ENCODE data around the gene ARHGAP15. TPM values are rescaled to one million over a fixed set of nuclear protein-coding genes. Genes with fewer than 3 reads are reported as not detected.

Gene ARHGAP15
- 0.08 and 0.17 TPM in 2 replicates for polyA plus RNA-seq (2013)

DNA sequence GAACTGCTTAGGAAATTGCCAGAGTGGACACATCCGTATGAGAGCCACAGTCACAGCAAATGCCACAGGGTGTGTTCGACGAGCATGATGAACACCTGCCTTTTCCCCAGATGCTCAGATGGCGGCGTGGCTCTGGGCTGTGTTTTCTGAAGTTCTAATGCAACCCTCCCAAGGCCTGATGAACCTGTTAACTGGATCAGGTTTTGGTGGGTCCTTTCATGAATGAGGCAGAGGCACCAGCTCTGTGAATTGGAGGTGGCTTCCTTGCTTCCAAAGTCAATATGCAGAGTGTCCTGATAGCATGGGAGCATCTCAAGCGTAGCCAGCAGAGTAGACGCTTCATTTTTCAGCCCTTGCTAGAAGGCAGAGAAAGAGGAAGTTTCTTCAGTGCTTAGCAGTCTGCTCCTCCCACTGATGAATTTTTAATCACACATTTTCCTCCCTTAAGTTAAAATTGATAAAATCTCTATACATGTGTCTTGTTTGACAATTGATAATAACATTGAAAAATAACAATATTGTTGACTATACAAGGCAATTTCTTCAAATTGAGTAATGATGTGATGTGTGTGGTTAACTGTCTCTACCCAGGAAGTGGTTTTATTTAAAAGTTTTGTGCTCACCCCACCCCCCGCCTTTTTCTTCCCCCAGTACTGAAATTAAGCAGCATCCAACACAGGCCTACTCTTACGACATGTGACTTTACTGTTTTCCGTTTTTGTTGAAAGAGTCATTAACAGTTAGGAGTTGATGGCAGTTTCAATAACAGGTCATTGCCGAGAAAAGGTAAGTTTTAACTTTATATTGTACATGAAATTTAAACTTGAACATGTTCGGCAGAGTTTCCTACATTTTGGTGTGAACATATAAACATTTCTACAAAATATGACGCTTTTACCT is at the start of gene ARHGAP15:
ARHGAP15 (plus strand) TSS at position 739 of the 900 bp plus-strand sequence.
- no peak within 1 kb of the TSS for H3K14ac ChIP-seq (ENCODE audit: low read length)
- H3K27ac ChIP-seq (ENCODE audit: low read depth, low read length): no peak within 1 kb of the TSS
- no peak within 1 kb of the TSS for H2AK5ac ChIP-seq (ENCODE audit: low read length)
- no peaks in the 10 kb centered on the region for H3K27me3 ChIP-seq (ENCODE audit: insufficient read depth, low read length)
- H2BK120ac ChIP-seq (ENCODE audit: insufficient read depth, low read length, poor library complexity): no peak within 1 kb of the TSS
- H3K4me1 ChIP-seq (ENCODE audit: control insufficient read depth in 1 of 2, insufficient read depth in 2 of 2, low read length in 2 of 2): no peaks in the 10 kb centered on the region
- H4K91ac ChIP-seq (ENCODE audit: low read depth, low read length): no peak within 1 kb of the TSS
- DNase-seq: no peak
- no peak within 1 kb of the TSS for H4K12ac ChIP-seq (ENCODE audit: low read depth, low read length)
- no peak within 1 kb of the TSS for H3K18ac ChIP-seq (ENCODE audit: low read length)
- H3K79me2 ChIP-seq (ENCODE audit: control insufficient read depth, insufficient read depth, low read length, poor library complexity): no peaks in the 10 kb centered on the region
- no peak within 1 kb of the TSS for H2AFZ ChIP-seq (ENCODE audit: insufficient read depth, low read length, poor library complexity)
- no peak within 1 kb of the TSS for H3K4ac ChIP-seq (ENCODE audit: low read depth, low read length)
- no peaks in the 10 kb centered on the region for H3K36me3 ChIP-seq (ENCODE audit: control insufficient read depth in 1 of 2, insufficient read depth in 2 of 2, low read length in 2 of 2)
- no peak within 1 kb of the TSS for H3K9ac ChIP-seq (ENCODE audit: low read length)
- no peak within 1 kb of the TSS for H3K4me3 ChIP-seq (ENCODE audit: low read depth, low read length)
- H4K8ac ChIP-seq (ENCODE audit: low read depth, low read length): no peak within 1 kb of the TSS
- H3K4me2 ChIP-seq (ENCODE audit: low read length): no peak within 1 kb of the TSS
- WGBS (ENCODE audit: extremely low coverage, insufficient coverage, insufficient read length): no CpG with 5 or more reads among the region's 13 CpGs
- H3K23ac ChIP-seq (ENCODE audit: low read length): no peak within 1 kb of the TSS
- H2BK12ac ChIP-seq (ENCODE audit: low read length): no peak within 1 kb of the TSS
- H3K79me1 ChIP-seq (ENCODE audit: low read length): no peaks in the 10 kb centered on the region
- H2BK5ac ChIP-seq (ENCODE audit: low read depth, low read length, poor library complexity): no peak within 1 kb of the TSS
- no peaks in the 10 kb centered on the region for H3K9me3 ChIP-seq (ENCODE audit: insufficient read depth, low read depth, low read length)

DNA sequence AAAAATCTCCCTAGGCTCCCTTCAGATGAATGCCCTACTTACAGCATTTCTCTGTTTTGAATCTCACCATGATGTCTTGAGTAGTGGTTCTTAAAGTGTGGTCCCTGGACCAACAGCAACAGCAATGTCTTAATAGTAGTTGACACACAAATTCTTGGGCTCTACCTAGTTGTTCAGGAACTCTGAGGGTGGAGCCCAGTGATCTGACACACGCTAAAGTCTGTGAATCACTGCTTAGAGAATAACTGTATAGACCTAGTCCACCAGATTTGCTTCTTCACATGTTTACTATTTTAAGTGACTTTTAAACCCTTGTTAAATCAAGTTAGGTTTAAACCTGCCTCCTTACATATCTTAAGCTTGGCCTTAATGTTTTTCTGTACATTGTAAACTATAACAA is 47.6 kb upstream of the ARHGAP15 start:
- Histone ChIP-seq H2BK120ac (ENCODE audit: insufficient read depth, low read length, poor library complexity) (no peak overlapping the region), H3K9me3 (ENCODE audit: insufficient read depth, low read depth, low read length) (no peaks in the 10 kb centered on the region), H3K23ac (ENCODE audit: low read length) (no peak overlapping the region), H3K79me2 (ENCODE audit: control insufficient read depth, insufficient read depth, low read length, poor library complexity) (no peaks in the 10 kb centered on the region), H3K4ac (ENCODE audit: low read depth, low read length) (no peak overlapping the region), H4K91ac (ENCODE audit: low read depth, low read length) (no peak overlapping the region), H2AFZ (ENCODE audit: insufficient read depth, low read length, poor library complexity) (no peak overlapping the region), H3K18ac (ENCODE audit: low read length) (no peak overlapping the region), H2AK5ac (ENCODE audit: low read length) (no peak overlapping the region), H3K14ac (ENCODE audit: low read length) (no peak overlapping the region), H3K4me2 (ENCODE audit: low read length) (no peak overlapping the region), H3K36me3 (ENCODE audit: control insufficient read depth in 1 of 2, insufficient read depth in 2 of 2, low read length in 2 of 2) (no peaks in the 10 kb centered on the region), H3K9ac (ENCODE audit: low read length) (no peak overlapping the region), H3K4me3 (ENCODE audit: low read depth, low read length) (no peak overlapping the region), H4K8ac (ENCODE audit: low read depth, low read length) (no peak overlapping the region), H3K27ac (ENCODE audit: low read depth, low read length) (no peak overlapping the region), H3K79me1 (ENCODE audit: low read length) (no peaks in the 10 kb centered on the region), H3K4me1 (ENCODE audit: control insufficient read depth in 1 of 2, insufficient read depth in 2 of 2, low read length in 2 of 2) (no peaks in the 10 kb centered on the region), H4K12ac (ENCODE audit: low read depth, low read length) (no peak overlapping the region), H2BK5ac (ENCODE audit: low read depth, low read length, poor library complexity) (no peak overlapping the region), H3K27me3 (ENCODE audit: insufficient read depth, low read length) (no peaks in the 10 kb centered on the region), H2BK12ac (ENCODE audit: low read length) (no peak overlapping the region)
- DNase-seq: no peak
- no CpG with 5 or more reads among the region's 1 CpG for WGBS (ENCODE audit: extremely low coverage, insufficient coverage, insufficient read length)

DNA sequence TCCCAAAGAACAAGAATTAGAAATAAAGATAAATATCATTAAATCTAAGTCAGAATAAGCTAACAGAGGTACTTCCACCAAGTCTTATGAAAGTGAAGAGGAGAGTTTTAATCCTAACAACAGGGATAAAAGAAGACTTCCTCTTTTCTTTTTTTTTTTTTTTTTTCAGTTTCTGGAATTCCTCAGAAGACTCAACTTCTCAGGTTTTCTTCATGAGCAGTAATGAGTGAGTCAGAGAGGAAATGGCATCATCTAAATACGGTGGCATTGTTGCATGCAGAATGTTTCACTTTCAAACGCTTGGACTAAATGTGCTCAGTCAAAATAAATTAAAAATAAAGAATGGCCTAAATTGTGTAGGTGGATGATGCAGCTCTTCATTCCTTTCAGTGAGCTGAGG is 45.6 kb upstream of the ARHGAP15 start:
- Histone ChIP-seq H3K27ac (ENCODE audit: low read depth, low read length) (no peak overlapping the region), H3K14ac (ENCODE audit: low read length) (no peak overlapping the region), H3K23ac (ENCODE audit: low read length) (no peak overlapping the region), H3K9me3 (ENCODE audit: insufficient read depth, low read depth, low read length) (no peaks in the 10 kb centered on the region), H4K91ac (ENCODE audit: low read depth, low read length) (no peak overlapping the region), H2BK5ac (ENCODE audit: low read depth, low read length, poor library complexity) (no peak overlapping the region), H2BK120ac (ENCODE audit: insufficient read depth, low read length, poor library complexity) (no peak overlapping the region), H3K9ac (ENCODE audit: low read length) (no peak overlapping the region), H3K4ac (ENCODE audit: low read depth, low read length) (no peak overlapping the region), H3K36me3 (ENCODE audit: control insufficient read depth in 1 of 2, insufficient read depth in 2 of 2, low read length in 2 of 2) (no peaks in the 10 kb centered on the region), H4K8ac (ENCODE audit: low read depth, low read length) (no peak overlapping the region), H3K18ac (ENCODE audit: low read length) (no peak overlapping the region), H2AFZ (ENCODE audit: insufficient read depth, low read length, poor library complexity) (no peak overlapping the region), H3K4me2 (ENCODE audit: low read length) (no peak overlapping the region), H2BK12ac (ENCODE audit: low read length) (no peak overlapping the region), H3K79me2 (ENCODE audit: control insufficient read depth, insufficient read depth, low read length, poor library complexity) (no peaks in the 10 kb centered on the region), H3K4me1 (ENCODE audit: control insufficient read depth in 1 of 2, insufficient read depth in 2 of 2, low read length in 2 of 2) (no peaks in the 10 kb centered on the region), H2AK5ac (ENCODE audit: low read length) (no peak overlapping the region), H4K12ac (ENCODE audit: low read depth, low read length) (no peak overlapping the region), H3K27me3 (ENCODE audit: insufficient read depth, low read length) (no peaks in the 10 kb centered on the region), H3K79me1 (ENCODE audit: low read length) (no peaks in the 10 kb centered on the region), H3K4me3 (ENCODE audit: low read depth, low read length) (no peak overlapping the region)
- DNase-seq: peak in 1 of 2 donors; percentile 39
- WGBS (ENCODE audit: extremely low coverage, insufficient coverage, insufficient read length): no CpG with 5 or more reads among the region's 2 CpGs

DNA sequence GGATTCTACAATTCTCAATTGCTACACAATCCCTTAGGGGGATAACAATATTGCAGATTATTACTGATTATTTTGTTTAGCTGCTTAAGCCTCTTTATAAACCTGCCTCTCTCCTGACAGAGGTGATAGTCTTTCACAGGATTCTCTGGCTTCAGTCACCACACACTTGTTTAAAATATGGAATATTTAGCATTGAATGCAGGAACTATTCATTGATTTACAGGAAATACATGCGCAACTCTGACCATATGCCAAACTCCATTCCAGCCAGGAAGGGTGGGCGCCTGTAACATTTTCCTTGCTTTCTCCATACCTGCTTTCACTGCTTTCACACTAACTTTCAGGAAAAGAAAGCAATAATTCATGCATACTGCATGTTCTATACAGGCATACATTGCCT is 44.8 kb upstream of the ARHGAP15 start:
- Histone ChIP-seq H3K4me3 (ENCODE audit: low read depth, low read length) (no peak overlapping the region), H3K79me2 (ENCODE audit: control insufficient read depth, insufficient read depth, low read length, poor library complexity) (no peaks in the 10 kb centered on the region)

More for the DNA sequence above, 44.8 kb upstream of the ARHGAP15 start:
- no peak overlapping the region for H2BK5ac ChIP-seq (ENCODE audit: low read depth, low read length, poor library complexity)
- DNase-seq: no peak
- H3K9me3 ChIP-seq (ENCODE audit: insufficient read depth, low read depth, low read length): no peaks in the 10 kb centered on the region
- H4K12ac ChIP-seq (ENCODE audit: low read depth, low read length): no peak overlapping the region
- no peaks in the 10 kb centered on the region for H3K4me1 ChIP-seq (ENCODE audit: control insufficient read depth in 1 of 2, insufficient read depth in 2 of 2, low read length in 2 of 2)
- H3K27me3 ChIP-seq (ENCODE audit: insufficient read depth, low read length): no peaks in the 10 kb centered on the region
- no peak overlapping the region for H3K18ac ChIP-seq (ENCODE audit: low read length)
- no peak overlapping the region for H4K8ac ChIP-seq (ENCODE audit: low read depth, low read length)
- no peak overlapping the region for H3K4ac ChIP-seq (ENCODE audit: low read depth, low read length)
- no peak overlapping the region for H2BK12ac ChIP-seq (ENCODE audit: low read length)
- no peak overlapping the region for H3K27ac ChIP-seq (ENCODE audit: low read depth, low read length)
- no peak overlapping the region for H3K14ac ChIP-seq (ENCODE audit: low read length)
- H3K9ac ChIP-seq (ENCODE audit: low read length): no peak overlapping the region
- H2AFZ ChIP-seq (ENCODE audit: insufficient read depth, low read length, poor library complexity): no peak overlapping the region
- H3K4me2 ChIP-seq (ENCODE audit: low read length): no peak overlapping the region
- H3K23ac ChIP-seq (ENCODE audit: low read length): no peak overlapping the region
- no peak overlapping the region for H2AK5ac ChIP-seq (ENCODE audit: low read length)
- H3K79me1 ChIP-seq (ENCODE audit: low read length): no peaks in the 10 kb centered on the region
- H2BK120ac ChIP-seq (ENCODE audit: insufficient read depth, low read length, poor library complexity): no peak overlapping the region
- no peak overlapping the region for H4K91ac ChIP-seq (ENCODE audit: low read depth, low read length)
- WGBS (ENCODE audit: extremely low coverage, insufficient coverage, insufficient read length): no CpG with 5 or more reads among the region's 2 CpGs
- no peaks in the 10 kb centered on the region for H3K36me3 ChIP-seq (ENCODE audit: control insufficient read depth in 1 of 2, insufficient read depth in 2 of 2, low read length in 2 of 2)

All from trophoblast cell (in vitro differentiated cells and primary cell).